RWPE2 (cell line): Measurements from ENCODE around the gene PROM2.

Experiments
- ATAC-seq: fragments of 200-7000 bp; cut with Tn5 transposase; 3 replicates; pipeline ENCODE4 v1.9.1; 2021; ENCODE audit warnings: low read depth
- DNase-seq: peaks from one replicate; pipeline ENCODE4 v3.0.0-alpha.2; 2020; ENCODE audit warnings: low spot score
- H3K27ac ChIP-seq: fragments of 450-650 bp; 2 replicates; pipeline ENCODE4 v1.5.1; 2017; ENCODE audit warnings: mild to moderate bottlenecking; ENCODE audit not compliant: poor library complexity, severe bottlenecking
- H3K27me3 ChIP-seq: fragments of 250-450 bp; sonication (Bioruptor Pico); 2 replicates; pipeline ENCODE4 v1.5.1; 2021; ENCODE audit warnings: mild to moderate bottlenecking, moderate library complexity; ENCODE audit not compliant: insufficient read depth, poor library complexity, severe bottlenecking
- H3K36me3 ChIP-seq: fragments of 250-450 bp; sonication (Bioruptor Pico); 2 replicates; pipeline ENCODE4 v1.5.1; 2020; ENCODE audit warnings: low read depth, mild to moderate bottlenecking, moderate library complexity
- H3K4me1 ChIP-seq: fragments of 250-450 bp; sonication (Bioruptor Pico); 2 replicates; pipeline ENCODE4 v1.5.1; 2021; ENCODE audit warnings: mild to moderate bottlenecking, moderate library complexity; ENCODE audit not compliant: insufficient read depth, poor library complexity, severe bottlenecking
- H3K4me3 ChIP-seq: fragments of 250-450 bp; sonication (Bioruptor Pico); 2 replicates; pipeline ENCODE4 v1.5.1; 2021; ENCODE audit warnings: mild to moderate bottlenecking, moderate library complexity; ENCODE audit not compliant: severe bottlenecking
- H3K9me3 ChIP-seq: fragments of 250-450 bp; sonication (Bioruptor Pico); 2 replicates; pipeline ENCODE4 v1.5.1; 2021; ENCODE audit warnings: mild to moderate bottlenecking, moderate library complexity; ENCODE audit not compliant: severe bottlenecking
- CTCF ChIP-seq: fragments of 450-650 bp; IDR thresholded peaks from one replicate; pipeline ENCODE4 v1.5.1; 2017; ENCODE audit warnings: mild to moderate bottlenecking, moderate library complexity; ENCODE audit not compliant: poor library complexity, severe bottlenecking

The PROM2 gene

GRCh38 chr2:95315801-95316411 lies 41.7 kb downstream of the PROM2 start:
- no peak overlapping the region for H3K4me3 ChIP-seq
- DNase-seq (peak; percentile 89), ATAC-seq (peak; percentile 81)
- no peak for TF ChIP-seq CTCF
- H3K9me3 ChIP-seq: no peaks in the 10 kb centered on the region
- H3K36me3 ChIP-seq: no peaks in the 10 kb centered on the region
- no peaks in the 10 kb centered on the region for H3K27me3 ChIP-seq
- peaks cover 18% of the 10 kb centered on the region for H3K4me1 ChIP-seq
- H3K27ac ChIP-seq: peak overlapping the region; percentile 16

- H3K27ac ChIP-seq: peak overlapping the region; percentile 16
- no peaks in the 10 kb centered on the region for H3K27me3 ChIP-seq
- H3K4me1 ChIP-seq: peaks cover 18% of the 10 kb centered on the region
- TF ChIP-seq CTCF: no peak
- ATAC-seq: no peak
- no peak overlapping the region for H3K4me3 ChIP-seq
- H3K9me3 ChIP-seq: no peaks in the 10 kb centered on the region
- DNase-seq: no peak
- H3K36me3 ChIP-seq: no peaks in the 10 kb centered on the region
Observed at GRCh38 chr2:95316466-95317122, 42.3 kb downstream of the PROM2 start.

GRCh38 chr2:95317123-95317500 lies 42.9 kb downstream of the PROM2 start:
- no peak overlapping the region for H3K4me3 ChIP-seq
- ATAC-seq (no peak), DNase-seq (no peak)
- H3K27me3 ChIP-seq: no peaks in the 10 kb centered on the region
- H3K9me3 ChIP-seq: no peaks in the 10 kb centered on the region
- no peak for TF ChIP-seq CTCF
- H3K36me3 ChIP-seq: no peaks in the 10 kb centered on the region
- peak overlapping the region; percentile 16 for H3K27ac ChIP-seq
- H3K4me1 ChIP-seq: peaks cover 18% of the 10 kb centered on the region

GRCh38 chr2:95317665-95318425 lies 43.6 kb downstream of the PROM2 start:
- no peak overlapping the region for H3K27ac ChIP-seq
- no peaks in the 10 kb centered on the region for H3K36me3 ChIP-seq
- H3K4me1 ChIP-seq: peaks cover 18% of the 10 kb centered on the region
- H3K4me3 ChIP-seq: no peak overlapping the region
- DNase-seq (no peak), ATAC-seq (no peak)
- H3K9me3 ChIP-seq: no peaks in the 10 kb centered on the region
- no peaks in the 10 kb centered on the region for H3K27me3 ChIP-seq
- TF ChIP-seq CTCF: no peak
